NCI-H446 (cell line): Measurements from ENCODE around the gene HS1BP3.

Source experiments
- DNase-seq, 2 experiments: peaks; one replicate each; lab custom pipeline; 2025; lab: John Stamatoyannopoulos, UW

Gene HS1BP3

GRCh38 chr2:20629581-20630171, 21.2 kb downstream of the HS1BP3 start:
- DNase-seq, result peak; percentile 28 to 78

GRCh38 chr2:20629181-20629580, 21.7 kb downstream of the HS1BP3 start:
- DNase-seq, result no peak

DNA sequence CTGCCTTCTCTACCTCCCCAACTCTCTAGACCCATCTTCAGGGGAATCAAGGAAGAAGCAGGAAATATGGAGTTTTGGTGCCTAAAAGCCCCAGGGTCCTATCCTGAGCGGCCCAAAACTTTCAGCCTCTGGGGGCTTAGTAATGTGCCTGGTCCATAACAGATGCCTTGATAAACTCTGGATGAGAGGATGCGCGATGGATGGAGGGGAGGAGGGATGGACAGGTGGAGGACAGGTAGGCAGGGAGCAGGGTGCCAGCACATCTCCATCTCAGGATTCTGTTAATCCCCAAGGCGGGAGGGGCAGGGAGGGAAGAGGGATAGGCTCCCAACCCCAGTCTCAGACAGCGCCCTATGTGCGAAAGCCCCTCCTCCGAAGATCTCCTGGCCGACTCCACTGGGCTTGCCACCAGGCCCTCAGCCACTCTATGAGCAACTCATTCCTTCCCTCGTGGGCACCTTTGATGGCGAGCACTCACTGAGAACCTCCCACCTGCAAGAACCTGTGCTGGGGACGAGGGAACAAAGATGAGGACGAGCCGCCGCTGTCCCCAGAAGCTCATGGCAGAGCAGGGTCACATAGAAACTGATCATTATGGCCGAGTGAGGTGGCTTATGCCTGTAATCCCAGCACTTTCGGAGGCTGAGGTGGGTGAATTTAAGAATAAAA, 23.1 kb downstream of the HS1BP3 start:
- no peak for DNase-seq

GRCh38 chr2:20626698-20627513, 24.0 kb downstream of the HS1BP3 start:
- no peak for DNase-seq

- DNase-seq, result no peak
Observed at GRCh38 chr2:20626392-20626697, 24.6 kb downstream of the HS1BP3 start.

DNA sequence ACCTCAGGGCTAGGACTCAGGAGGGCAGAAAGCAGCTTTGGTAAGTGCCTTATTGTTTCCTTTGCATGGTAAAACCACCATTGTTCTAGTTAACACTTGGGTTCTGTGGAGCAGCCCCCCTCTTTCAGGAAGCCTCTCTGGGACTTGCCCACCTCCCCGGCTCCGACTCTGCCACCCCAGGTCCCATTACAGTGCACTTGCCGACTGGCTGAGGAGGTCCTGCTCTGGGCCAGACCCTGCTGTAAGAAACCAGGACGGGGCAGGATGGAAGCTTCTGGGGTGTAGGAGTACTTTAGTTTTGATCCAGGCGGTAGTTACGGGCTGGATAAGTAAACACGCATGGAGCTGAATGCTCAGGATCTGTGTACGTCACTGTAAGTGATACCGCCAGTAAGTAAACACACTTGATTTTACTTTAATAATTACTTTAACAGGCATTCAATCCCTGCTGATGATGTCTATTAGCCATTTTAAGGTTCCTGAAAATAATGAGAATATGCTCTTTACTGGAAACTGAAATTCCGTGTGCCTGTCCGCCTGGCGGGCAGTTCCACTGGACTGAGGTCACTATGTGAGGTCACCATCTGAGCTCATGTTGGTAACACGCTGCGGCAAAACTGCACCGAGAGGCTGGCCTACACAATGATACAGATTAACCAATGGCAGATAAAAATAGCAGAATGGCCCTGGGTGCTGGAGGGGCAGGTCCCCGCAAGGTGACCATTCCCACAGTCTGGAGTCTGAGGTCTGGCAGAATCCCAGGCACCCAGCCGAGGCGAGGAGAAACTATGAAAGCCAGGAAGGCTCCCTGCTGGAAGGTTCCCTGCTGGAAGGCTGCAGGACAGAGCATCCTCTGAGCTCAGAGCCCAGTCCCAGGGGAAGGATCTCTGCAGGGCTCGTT, 25.2 kb downstream of the HS1BP3 start:
- DNase-seq, result no peak

DNA sequence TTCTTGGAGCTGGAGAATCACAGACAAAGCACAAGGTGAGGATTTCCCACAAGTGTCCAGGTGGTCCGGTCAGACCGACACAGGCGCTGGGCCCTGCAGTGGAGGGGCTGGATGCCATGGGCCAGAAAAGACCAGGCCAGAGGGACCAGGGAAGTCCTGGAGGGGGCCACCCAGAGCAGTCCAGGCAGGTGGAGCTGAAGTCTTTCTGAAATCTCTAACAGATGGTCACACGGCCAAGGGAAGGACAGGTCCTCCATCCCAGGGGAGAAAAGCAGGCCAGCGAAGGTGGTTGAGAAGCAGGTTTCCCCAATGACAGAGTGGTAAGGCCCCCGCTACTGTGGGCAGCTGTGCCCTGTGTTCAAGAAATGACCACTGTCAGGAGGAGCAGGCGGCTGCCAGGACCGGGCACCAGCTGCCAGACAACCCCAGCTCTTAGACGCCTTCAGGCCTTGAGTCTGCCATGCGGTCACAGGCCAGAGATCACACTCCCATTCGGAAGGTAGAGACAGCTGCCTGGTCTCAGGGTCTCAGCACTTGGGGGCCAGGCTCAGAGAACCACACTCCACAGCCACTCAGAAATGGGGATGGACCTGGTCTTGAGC, 25.9 kb downstream of the HS1BP3 start:
- DNase-seq, result no peak

- no peak for DNase-seq
Observed at GRCh38 chr2:20624156-20624883, 26.6 kb downstream of the HS1BP3 start.

DNA sequence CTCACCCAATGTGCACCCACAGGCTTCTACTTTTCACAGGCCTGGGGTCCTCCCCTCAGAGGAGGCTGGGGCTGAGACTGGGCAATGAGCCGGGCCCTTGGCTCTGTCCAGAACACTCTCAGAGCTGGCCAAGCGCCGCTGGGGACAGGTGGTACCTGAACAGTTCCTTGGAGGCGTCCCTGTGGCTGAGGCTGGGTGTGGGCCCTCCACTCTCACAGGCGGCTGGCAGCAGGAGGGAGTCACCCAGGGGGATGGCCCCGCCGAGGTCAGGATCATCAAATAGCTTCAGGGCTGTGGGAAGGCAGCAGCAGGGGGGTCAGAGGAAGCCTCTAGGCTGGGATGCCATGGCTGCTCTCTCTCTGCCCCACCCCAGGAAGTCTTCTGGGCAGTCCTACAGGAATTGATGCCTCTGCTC, 27.1 kb downstream of the HS1BP3 start:
- DNase-seq, result no peak

- DNase-seq, result no peak
Observed at GRCh38 chr2:20623241-20623640, 27.7 kb downstream of the HS1BP3 start.

- no peak for DNase-seq
Observed at GRCh38 chr2:20622731-20623130, 28.2 kb downstream of the HS1BP3 start.

GRCh38 chr2:20622296-20622686, 28.6 kb downstream of the HS1BP3 start:
- no peak for DNase-seq

GRCh38 chr2:20621366-20622295, 29.3 kb downstream of the HS1BP3 start:
- no peak for DNase-seq

DNA sequence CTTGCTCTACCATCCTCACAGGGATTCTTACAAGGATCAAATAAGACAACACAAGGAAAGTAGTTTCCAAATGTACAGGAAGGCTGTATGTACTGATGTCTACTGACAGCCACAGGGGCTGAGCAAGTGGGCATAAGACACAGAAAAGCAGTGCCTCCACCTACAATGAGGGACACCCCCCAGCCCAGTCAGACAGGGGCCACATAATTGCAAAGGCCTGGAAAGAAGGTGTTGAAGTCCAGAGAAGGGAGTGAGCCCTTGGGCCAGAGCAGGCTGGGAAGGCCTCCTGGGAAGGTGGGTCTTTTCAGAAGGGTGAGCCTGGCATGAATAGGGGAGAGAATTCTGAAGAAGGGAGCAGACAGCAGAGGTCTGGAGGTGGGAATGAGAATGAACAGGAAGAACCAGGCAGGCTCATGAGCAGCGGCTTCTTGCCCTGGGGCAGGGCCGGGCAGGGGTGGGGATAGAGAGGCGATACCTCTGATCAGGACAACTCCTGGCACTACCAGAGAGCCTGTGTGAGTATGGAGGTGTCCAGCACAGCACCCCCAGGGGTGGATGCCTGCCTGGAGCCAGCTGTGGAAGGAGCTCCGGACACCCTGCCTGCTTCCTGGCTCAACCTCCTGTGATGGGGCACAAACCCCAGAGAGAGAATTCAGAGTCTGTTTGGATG, 30.1 kb downstream of the HS1BP3 start:
- no peak for DNase-seq

- DNase-seq, result no peak
Observed at GRCh38 chr2:20620271-20620681, 30.6 kb downstream of the HS1BP3 start.

- DNase-seq, result no peak
Observed at GRCh38 chr2:20619624-20620024, 31.3 kb downstream of the HS1BP3 start.

DNA sequence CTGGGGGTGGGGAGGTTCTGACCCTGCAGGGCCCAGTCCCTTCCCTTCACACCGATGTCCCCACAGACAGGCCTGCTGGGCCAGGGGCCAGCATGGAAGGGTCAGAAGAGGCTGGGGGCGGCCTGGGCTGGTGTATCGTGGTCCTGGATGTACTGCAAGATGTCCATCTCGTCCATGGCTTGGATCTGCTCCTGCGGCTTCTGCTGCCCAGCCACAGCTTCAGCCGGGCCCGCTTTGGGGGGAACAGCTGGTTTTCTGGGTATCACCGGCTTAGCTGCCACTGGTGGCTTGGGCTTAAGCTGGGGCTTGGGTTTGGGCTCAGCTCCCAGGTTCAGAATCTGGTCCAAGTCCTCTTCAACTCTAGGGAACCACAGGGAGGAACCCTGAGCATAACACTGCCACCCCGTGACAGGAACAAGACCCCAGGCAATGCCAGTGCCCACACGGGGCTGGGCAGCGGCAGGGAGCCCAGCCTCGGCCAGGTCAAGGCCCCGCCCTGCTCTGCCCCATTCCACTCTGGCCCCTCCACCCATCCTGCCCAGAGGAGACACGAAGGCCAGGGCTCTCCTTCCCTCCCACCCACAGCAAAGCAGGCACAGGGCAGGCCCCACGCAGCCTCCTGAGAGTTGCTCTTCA, 31.9 kb downstream of the HS1BP3 start:
- DNase-seq, result no peak

DNA sequence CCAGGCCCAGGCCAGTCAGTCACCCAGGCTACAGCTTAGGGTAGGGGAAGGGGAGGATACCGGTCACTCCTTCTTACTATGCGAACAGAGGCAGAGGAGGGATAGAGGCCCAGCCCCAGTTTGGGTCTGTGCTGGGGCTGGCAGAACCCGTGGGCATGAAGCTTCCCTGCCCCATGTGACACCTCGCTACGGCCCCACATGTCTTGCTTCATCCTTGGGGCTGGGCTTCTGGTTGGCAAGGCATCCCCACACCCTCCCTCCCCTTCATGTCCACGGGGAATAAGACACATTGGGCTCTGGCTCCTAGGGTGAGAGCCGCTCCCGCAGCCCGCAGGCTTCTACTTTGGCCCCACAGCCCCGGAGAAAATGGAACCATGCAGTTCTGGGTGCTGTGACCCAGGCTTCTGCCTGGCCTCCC, 32.4 kb downstream of the HS1BP3 start:
- no peak for DNase-seq

- peak in 1 of 2 experiments; percentile 38 for DNase-seq
Observed at GRCh38 chr2:20617892-20618467, 32.9 kb downstream of the HS1BP3 start.
